HepG2 (cell line): Measurements from ENCODE around the gene RAMAC. TPM values are rescaled to one million over a fixed set of nuclear protein-coding genes. Genes with fewer than 3 reads are reported as not detected.
A peak's percentile ranks its signal among the peaks of the same experiment; 100 is the strongest.

Source experiments
- ATAC-seq: fragments of 200-7000 bp; cut with Tn5 transposase; 3 replicates; pipeline ENCODE4 v1.9.1; 2020; ENCODE audit warnings: mild to moderate bottlenecking, moderate library complexity
- BruUV-seq: library from RNA; stranded (reverse); fragments of 400-500 nt; replicated peaks from 2 replicates; lab custom pipeline; 2021; lab: Mats Ljungman, UMichigan
- CTCF ChIA-PET: fragments of 300-600 bp; formaldehyde crosslinking; extraction: SDS; loops from one replicate; lab custom pipeline; 2021; ENCODE audit warnings: low total read pairs, inconsistent platforms, low intra/inter-chr PET ratio; lab: Yijun Ruan, JAX
- POLR2A ChIA-PET: fragments of 350-600 bp; sonication (Branson Sonifier 250); formaldehyde crosslinking; loops from one replicate; lab custom pipeline; 2020; ENCODE audit warnings: antibody characterized with exemption, inconsistent platforms; lab: Yijun Ruan, JAX
- DNase-seq: peaks from one replicate; pipeline ENCODE4 v3.0.0-alpha.2; 2015; ENCODE audit warnings: low spot score
- FAIRE-seq: peaks from 3 replicates; lab custom pipeline; 2011; peaks lifted over from hg19 to GRCh38; lab: Jason Lieb, UNC
- H2AFZ ChIP-seq: one replicate; pipeline ENCODE4 v1.6.1; 2011; ENCODE audit warnings: low read length, inconsistent platforms
- H3K27ac ChIP-seq: fragments of 300-600 bp; 3 replicates; pipeline ENCODE4 v1.8.0; 2011; ENCODE audit warnings: mixed run types, mild to moderate bottlenecking, mixed read lengths, low read length, inconsistent platforms; ENCODE audit not compliant: insufficient read depth; ENCODE audit errors: extremely low read length
- H3K27me3 ChIP-seq, 2 experiments: fragments of 200-600 bp in 1 of 2; 2 replicates in 1 of 2; 3 replicates in 1 of 2; pipeline versions ENCODE4 v1.6.0 to v1.8.0; 2011; ENCODE audit warnings: low read length in 2 of 2, mild to moderate bottlenecking in 2 of 2, moderate library complexity in 2 of 2, inconsistent platforms in 1 of 2; ENCODE audit not compliant: insufficient read depth in 2 of 2, control insufficient read depth in 1 of 2
- H3K36me3 ChIP-seq, 2 experiments: fragments of 200-600 bp in 1 of 2; replicated peaks in 1 of 2; 2 replicates in 1 of 2; 3 replicates in 1 of 2; pipeline versions ENCODE4 v1.5.1 to v1.8.0; 2011; ENCODE audit warnings: low read length in 2 of 2, inconsistent platforms in 1 of 2; ENCODE audit not compliant: insufficient read depth in 2 of 2, control insufficient read depth in 1 of 2
- H3K4me1 ChIP-seq: 2 replicates; pipeline ENCODE4 v1.5.1; 2012; ENCODE audit warnings: low read length, inconsistent platforms; ENCODE audit not compliant: insufficient read depth
- H3K4me2 ChIP-seq: 2 replicates; pipeline ENCODE4 v1.6.0; 2011; ENCODE audit warnings: low read depth, low read length, inconsistent platforms
- H3K4me3 ChIP-seq, 3 experiments: fragments of 200-600 bp in 1 of 3; sonication (generic), shearing (Covaris generic) in 1 of 3; replicated peaks in 1 of 3; 2 replicates each; pipeline ENCODE4 v1.5.1; 2011 to 2016; ENCODE audit warnings: low read length in 3 of 3, inconsistent platforms in 2 of 3, low read depth in 2 of 3, mild to moderate bottlenecking in 2 of 3, control low read depth in 1 of 3, mixed read lengths in 1 of 3; ENCODE audit not compliant: insufficient read depth in 1 of 3
- H3K79me2 ChIP-seq: one replicate; pipeline ENCODE4 v1.6.1; 2011; ENCODE audit warnings: low read length, inconsistent platforms; ENCODE audit not compliant: insufficient read depth
- H3K9ac ChIP-seq: 2 replicates; pipeline ENCODE4 v1.6.0; 2011; ENCODE audit warnings: mild to moderate bottlenecking, low read depth, low read length, inconsistent platforms; ENCODE audit not compliant: insufficient read depth
- H3K9me3 ChIP-seq: 2 replicates; pipeline ENCODE4 v1.5.1; 2012; ENCODE audit warnings: mild to moderate bottlenecking, low read length
- H4K20me1 ChIP-seq: 2 replicates; pipeline ENCODE4 v1.6.0; 2011; ENCODE audit warnings: inconsistent platforms, mild to moderate bottlenecking, low read length, moderate library complexity; ENCODE audit not compliant: insufficient read depth
- HNF4A ChIP-seq: sonication (generic); formaldehyde crosslinking; IDR thresholded peaks from 2 replicates; pipeline ENCODE4 v1.4.0; 2020; ENCODE audit warnings: missing genetic modification reagents
- KLF16 ChIP-seq, 2 experiments: sonication (generic) in 1 of 2; formaldehyde crosslinking in 1 of 2; IDR thresholded peaks; 2 replicates each; pipeline versions ENCODE4 v1.6.1 to v1.8.0; 2016 to 2023; ENCODE audit warnings: missing genetic modification reagents in 2 of 2, missing compliant biosample characterization in 1 of 2
- MEIS1 ChIP-seq: sonication (generic); formaldehyde crosslinking; IDR thresholded peaks from 2 replicates; pipeline ENCODE4 v1.9.0; 2021; ENCODE audit warnings: mild to moderate bottlenecking, missing genetic modification reagents, moderate library complexity, borderline replicate concordance
- NFIC ChIP-seq: IDR thresholded peaks from 2 replicates; pipeline ENCODE4 v1.6.1; 2012; ENCODE audit warnings: mild to moderate bottlenecking, low read length, inconsistent platforms
- WGBS: methylation state at CpG from one replicate; pipeline ENCODE4 v1.1.6; 2017; ENCODE audit warnings: low lambda C conversion rate; 5-methylcytosine and 5-hydroxymethylcytosine counted together
- in situ Hi-C: cut with HindIII; loops from 2 replicates; pipeline ENCODE4 v1.10.0; 2017; ENCODE audit warnings: low pct_unique_long_range_greater_than_20kb; ENCODE audit not compliant: extremely low pct_ligation_motif_present
- intact Hi-C: fragments of 100-400 bp; cut with micrococcal nuclease; formaldehyde crosslinking; loops from one replicate; pipeline ENCODE4 v1.10.0; 2022; ENCODE audit not compliant: unreplicated experiment
- polyA plus RNA-seq, 8 experiments: library from polyadenylated mRNA; depleted of rRNA in 3 of 8; stranded (reverse) in 7 of 8; unstranded in 1 of 8; fragments of >200 nt; fragmentation: Illumina TruSeq in 4 of 8; extraction: Trizol in 4 of 8; gene quantifications; 2 replicates each; pipeline versions ENCODE4 v1.2.1 to v1.2.3, GENCODE V29; 2011 to 2016; ENCODE audit warnings: low read depth in 4 of 8, missing spikeins in 1 of 8, mixed read lengths in 1 of 8; ENCODE audit not compliant: insufficient read depth in 1 of 8
- total RNA-seq, 5 experiments: library from RNA; depleted of rRNA; stranded (reverse); fragments of >200 nt; fragmentation: Illumina TruSeq; extraction: Trizol; gene quantifications; 2 replicates each; pipeline ENCODE4 v1.2.3, GENCODE V29; 2016; ENCODE audit warnings: low read depth in 1 of 5
- TF ChIP-seq, protein P1 (sequence below): fragments of 450-650 bp; IDR thresholded peaks from 2 replicates; pipeline ENCODE4 v1.6.1; 2017; ENCODE audit warnings: mild to moderate bottlenecking

Gene RAMAC
- total and polyA plus RNA-seq, 2 of the 13 experiments (the other 11 are each of a cell fraction or from before 2014, with no cell fraction given), result 22.2 to 45.9 TPM

DNA sequence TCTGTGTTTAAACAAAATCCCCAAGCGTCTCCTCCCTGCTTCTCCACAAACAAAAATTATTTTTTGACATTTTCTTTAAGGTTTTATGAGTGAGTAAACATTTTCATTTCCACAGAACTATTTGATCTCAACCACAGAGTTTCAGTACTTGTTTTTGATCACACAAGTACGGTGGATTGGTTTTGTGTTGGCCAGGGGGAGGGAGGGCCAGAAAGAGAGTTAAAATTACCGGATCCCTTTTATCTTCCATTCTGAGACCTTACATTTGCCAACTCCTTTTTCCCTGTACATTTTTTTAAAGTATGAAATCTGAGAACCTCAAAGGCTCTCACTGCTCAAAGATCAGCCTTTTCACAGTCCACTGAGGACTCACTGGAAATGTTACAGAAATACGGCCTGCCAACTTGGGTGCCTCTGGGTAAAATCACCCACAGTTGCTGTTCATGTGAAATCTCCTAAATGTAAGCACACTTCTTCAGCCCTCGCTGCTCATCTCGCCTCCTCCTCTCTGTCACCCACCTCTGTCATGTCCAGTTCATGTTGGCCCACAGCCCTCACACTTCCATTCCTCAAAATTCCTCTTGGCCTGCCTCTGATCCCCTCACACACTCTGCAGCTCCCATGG, 35.2 kb upstream of the RAMAC start:
- ChIA-PET POLR2A (no interaction called here), CTCF (no interaction called here)
- Histone ChIP-seq H3K4me2 (peak overlapping the region; percentile 80), H3K27me3 (peaks cover 4 to 5% of the 10 kb centered on the region in 2 experiments; a peak in 4 of 5 replicates), H3K4me1 (peaks cover 22% of the 10 kb centered on the region), H3K9me3 (no peaks in the 10 kb centered on the region), H3K79me2 (no peaks in the 10 kb centered on the region), H3K36me3 (no peaks in the 10 kb centered on the region), H2AFZ (no peak overlapping the region), H3K9ac (0 out of 2 replicates have a peak overlapping the region, but pooled peaks have one; percentile 7), H3K27ac (no peak overlapping the region), H3K4me3 (peak overlapping the region; percentile 10 to 83 (median 70); a peak in 3 of 6 replicates), H4K20me1 (no peaks in the 10 kb centered on the region)
- WGBS, result 52% methylated on average over 6 of the region's 6 CpGs
- in situ Hi-C loops, result no loop called here
- intact Hi-C loops, result loop anchor here (5.0 kb wide), 1 partner anchor 34 kb away; no protein-coding TSS in a partner anchor
- TF ChIP-seq KLF16 (CRISPR knock-in tag; IDR thresholded peaks at IDR 0.05), result no peak
- TF ChIP-seq, protein P1, sequence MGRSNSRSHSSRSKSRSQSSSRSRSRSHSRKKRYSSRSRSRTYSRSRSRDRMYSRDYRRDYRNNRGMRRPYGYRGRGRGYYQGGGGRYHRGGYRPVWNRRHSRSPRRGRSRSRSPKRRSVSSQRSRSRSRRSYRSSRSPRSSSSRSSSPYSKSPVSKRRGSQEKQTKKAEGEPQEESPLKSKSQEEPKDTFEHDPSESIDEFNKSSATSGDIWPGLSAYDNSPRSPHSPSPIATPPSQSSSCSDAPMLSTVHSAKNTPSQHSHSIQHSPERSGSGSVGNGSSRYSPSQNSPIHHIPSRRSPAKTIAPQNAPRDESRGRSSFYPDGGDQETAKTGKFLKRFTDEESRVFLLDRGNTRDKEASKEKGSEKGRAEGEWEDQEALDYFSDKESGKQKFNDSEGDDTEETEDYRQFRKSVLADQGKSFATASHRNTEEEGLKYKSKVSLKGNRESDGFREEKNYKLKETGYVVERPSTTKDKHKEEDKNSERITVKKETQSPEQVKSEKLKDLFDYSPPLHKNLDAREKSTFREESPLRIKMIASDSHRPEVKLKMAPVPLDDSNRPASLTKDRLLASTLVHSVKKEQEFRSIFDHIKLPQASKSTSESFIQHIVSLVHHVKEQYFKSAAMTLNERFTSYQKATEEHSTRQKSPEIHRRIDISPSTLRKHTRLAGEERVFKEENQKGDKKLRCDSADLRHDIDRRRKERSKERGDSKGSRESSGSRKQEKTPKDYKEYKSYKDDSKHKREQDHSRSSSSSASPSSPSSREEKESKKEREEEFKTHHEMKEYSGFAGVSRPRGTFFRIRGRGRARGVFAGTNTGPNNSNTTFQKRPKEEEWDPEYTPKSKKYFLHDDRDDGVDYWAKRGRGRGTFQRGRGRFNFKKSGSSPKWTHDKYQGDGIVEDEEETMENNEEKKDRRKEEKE, result no peak
- no peak for TF ChIP-seq NFIC
- no peak for TF ChIP-seq MEIS1 (CRISPR knock-in tag)
- TF ChIP-seq HNF4A (CRISPR knock-in tag), result 0 out of 2 replicates have a peak, but pooled peaks have one; percentile 10
- no TSS peak for BruUV-seq
- DNase-seq (peak; percentile 11), FAIRE-seq (no peak), ATAC-seq (no peak; the same call in 2 of the 3 replicates)
